ENCODE data around the gene BAIAP2L2. TPM values are rescaled to one million over a fixed set of nuclear protein-coding genes. Genes with fewer than 3 reads are reported as not detected.
A peak's percentile ranks its signal among the peaks of the same experiment; 100 is the strongest.
"Not testable (repeated sequence)": the region's sequence is repeated elsewhere in the genome, so short reads cannot be mapped to it uniquely, and the experiment has no call there.

The BAIAP2L2 gene
- 51.2 and 68.2 TPM in 2 replicates for total RNA-seq (2022)
- percentile 87 among the genes with signal in this experiment for Bru-seq, nascent RNA
- BruChase-seq, experiment 1, labeled RNA remaining after a 6-hour chase = percentile 85 among the genes with signal in this experiment
- percentile 79 among the genes with signal in this experiment for BruChase-seq, experiment 2, labeled RNA remaining after a 2-hour chase
- long read RNA-seq, transcript BAIAP2L2-201 (15 exons, 2,065 nt) = minor isoform, 21 of 322 reads
- long read RNA-seq, transcript BAIAP2L2-202 (14 exons, 2,146 nt) = major isoform, 27 of 322 reads
- long read RNA-seq, partial matches to known transcripts = 36 of 322 reads
- long read RNA-seq, other reads (novel, unspliced or antisense) = 238 of 322 reads

- Mint-ChIP-seq H3K9me3 (ENCODE audit: low read depth, unreplicated experiment) (no peaks in the 10 kb centered on the region), H3K27me3 (ENCODE audit: unreplicated experiment) (no peaks in the 10 kb centered on the region), H3K27ac (ENCODE audit: unreplicated experiment) (peak within 1 kb of the TSS; percentile 87), H3K4me1 (ENCODE audit: low read depth, unreplicated experiment) (peaks cover 63% of the 10 kb centered on the region), H3K36me3 (ENCODE audit: insufficient read depth, unreplicated experiment) (peaks cover 70% of the 10 kb centered on the region), H3K4me3 (ENCODE audit: low read depth, unreplicated experiment) (peak within 1 kb of the TSS; percentile 79)
- BruUV-seq (replicated peaks) = TSS peak; percentile 53
- intact Hi-C loops (cut with micrococcal nuclease; ENCODE audit: unreplicated experiment) = loop anchor here (10.0 kb wide), 1 partner anchor 55 kb away; no protein-coding TSS in a partner anchor
- CTCF ChIA-PET = interaction anchor here (0.5 to 1.5 kb wide), 6 partner anchors 54 to 219 kb away, joined by 3 to 8 read pairs (median 5); partner anchors contain the start of gene PLA2G6
- DNase-seq = peak; percentile 82
- TF ChIP-seq CTCF (IDR thresholded peaks at IDR 0.05; ENCODE audit: unreplicated experiment) = no peak
Measured at GRCh38 chr22:38110008-38110862, at the start of gene BAIAP2L2. Gene BAIAP2L2 (minus strand): TSS chr22:38110684. CDS start chr22:38110525, 159 bp downstream.

DNA sequence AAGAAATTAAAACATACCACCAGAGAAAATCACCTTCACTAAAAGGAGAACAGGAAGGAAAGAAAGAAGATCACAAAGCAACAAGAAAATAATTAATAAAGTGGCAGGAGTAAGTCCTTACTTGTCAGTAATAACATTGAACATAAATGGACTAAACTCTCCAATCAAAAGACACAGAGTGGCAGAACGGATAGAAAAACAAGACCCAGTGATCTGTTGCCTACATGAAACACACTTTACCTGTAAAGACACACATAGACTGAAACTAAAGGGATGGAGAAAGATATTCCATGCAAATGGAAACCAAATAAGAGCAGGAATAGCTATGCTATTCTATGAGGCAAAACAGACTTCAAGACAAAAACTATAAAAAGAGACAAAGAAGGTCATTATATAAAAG, 45.2 kb upstream of the BAIAP2L2 start:
- Mint-ChIP-seq H3K9me3 (ENCODE audit: low read depth, unreplicated experiment) (no peaks in the 10 kb centered on the region), H3K36me3 (ENCODE audit: insufficient read depth, unreplicated experiment) (no peaks in the 10 kb centered on the region), H3K4me3 (ENCODE audit: low read depth, unreplicated experiment) (no peak overlapping the region), H3K4me1 (ENCODE audit: low read depth, unreplicated experiment) (peaks cover 14% of the 10 kb centered on the region), H3K27ac (ENCODE audit: unreplicated experiment) (no peak overlapping the region), H3K27me3 (ENCODE audit: unreplicated experiment) (no peaks in the 10 kb centered on the region)
- intact Hi-C loops (cut with micrococcal nuclease; ENCODE audit: unreplicated experiment) = no loop called here
- DNase-seq = no peak
- CTCF ChIA-PET = no interaction called here
- no TSS peak for BruUV-seq (replicated peaks)
- TF ChIP-seq CTCF (IDR thresholded peaks at IDR 0.05; ENCODE audit: unreplicated experiment) = no peak

GRCh38 chr22:38154563-38154915, 44.1 kb upstream of the BAIAP2L2 start:
- H3K27ac Mint-ChIP-seq (ENCODE audit: unreplicated experiment); intact Hi-C loops (cut with micrococcal nuclease; ENCODE audit: unreplicated experiment); BruUV-seq (replicated peaks); H3K9me3 Mint-ChIP-seq (ENCODE audit: low read depth, unreplicated experiment); H3K4me3 Mint-ChIP-seq (ENCODE audit: low read depth, unreplicated experiment); H3K27me3 Mint-ChIP-seq (ENCODE audit: unreplicated experiment); DNase-seq; CTCF ChIA-PET; H3K36me3 Mint-ChIP-seq (ENCODE audit: insufficient read depth, unreplicated experiment): not testable (repeated sequence)
- peaks cover 14% of the 10 kb centered on the region for H3K4me1 Mint-ChIP-seq (ENCODE audit: low read depth, unreplicated experiment)

- Mint-ChIP-seq H3K4me1 (ENCODE audit: low read depth, unreplicated experiment) (peaks cover 14% of the 10 kb centered on the region), H3K36me3 (ENCODE audit: insufficient read depth, unreplicated experiment) (no peaks in the 10 kb centered on the region), H3K9me3 (ENCODE audit: low read depth, unreplicated experiment) (peaks cover 4% of the 10 kb centered on the region), H3K4me3 (ENCODE audit: low read depth, unreplicated experiment) (no peak overlapping the region), H3K27ac (ENCODE audit: unreplicated experiment) (no peak overlapping the region), H3K27me3 (ENCODE audit: unreplicated experiment) (no peaks in the 10 kb centered on the region)
- no TSS peak for BruUV-seq (replicated peaks)
- CTCF ChIA-PET = no interaction called here
- TF ChIP-seq CTCF (IDR thresholded peaks at IDR 0.05; ENCODE audit: unreplicated experiment) = no peak
- DNase-seq = no peak
- intact Hi-C loops (cut with micrococcal nuclease; ENCODE audit: unreplicated experiment) = no loop called here
Measured at GRCh38 chr22:38153821-38154562, 43.5 kb upstream of the BAIAP2L2 start.
